ENCODE data around the gene IL6R.

DNA sequence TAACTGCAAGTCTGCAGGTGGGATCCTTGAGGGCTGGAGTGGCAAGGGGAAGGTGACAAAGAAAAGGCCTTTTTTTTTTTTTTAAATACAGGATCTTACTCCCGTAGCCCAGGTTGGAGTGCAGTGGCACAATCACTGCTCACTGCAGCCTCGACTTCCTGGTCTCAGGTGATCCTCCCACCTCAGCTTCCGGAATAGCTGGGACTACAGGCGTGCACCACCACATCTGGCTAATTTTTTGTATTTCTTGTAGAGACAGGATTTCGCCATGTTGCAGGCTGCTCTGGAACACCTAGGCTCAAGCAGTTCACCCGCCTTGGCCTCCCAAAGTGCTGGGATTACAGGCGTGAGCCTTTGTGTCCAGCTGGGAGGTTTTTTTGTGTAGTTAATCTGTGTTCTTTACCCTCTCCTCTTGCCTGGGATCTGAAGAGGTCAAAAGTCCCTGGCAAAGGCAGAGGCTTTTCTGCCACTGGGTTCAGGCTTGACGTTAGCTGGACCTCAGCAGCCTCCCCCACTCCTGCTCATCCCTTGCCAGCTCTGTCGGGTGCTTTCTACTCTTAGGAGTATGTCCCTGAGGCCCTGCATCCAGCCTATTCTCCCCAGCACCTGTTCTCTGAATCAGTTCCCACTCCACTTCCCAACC is 5.2 kb downstream of the IL6R start:
- TF ChIP-seq, protein P1, sequence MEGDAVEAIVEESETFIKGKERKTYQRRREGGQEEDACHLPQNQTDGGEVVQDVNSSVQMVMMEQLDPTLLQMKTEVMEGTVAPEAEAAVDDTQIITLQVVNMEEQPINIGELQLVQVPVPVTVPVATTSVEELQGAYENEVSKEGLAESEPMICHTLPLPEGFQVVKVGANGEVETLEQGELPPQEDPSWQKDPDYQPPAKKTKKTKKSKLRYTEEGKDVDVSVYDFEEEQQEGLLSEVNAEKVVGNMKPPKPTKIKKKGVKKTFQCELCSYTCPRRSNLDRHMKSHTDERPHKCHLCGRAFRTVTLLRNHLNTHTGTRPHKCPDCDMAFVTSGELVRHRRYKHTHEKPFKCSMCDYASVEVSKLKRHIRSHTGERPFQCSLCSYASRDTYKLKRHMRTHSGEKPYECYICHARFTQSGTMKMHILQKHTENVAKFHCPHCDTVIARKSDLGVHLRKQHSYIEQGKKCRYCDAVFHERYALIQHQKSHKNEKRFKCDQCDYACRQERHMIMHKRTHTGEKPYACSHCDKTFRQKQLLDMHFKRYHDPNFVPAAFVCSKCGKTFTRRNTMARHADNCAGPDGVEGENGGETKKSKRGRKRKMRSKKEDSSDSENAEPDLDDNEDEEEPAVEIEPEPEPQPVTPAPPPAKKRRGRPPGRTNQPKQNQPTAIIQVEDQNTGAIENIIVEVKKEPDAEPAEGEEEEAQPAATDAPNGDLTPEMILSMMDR (IDR thresholded peaks at IDR 0.05; ENCODE audit: poor library complexity), result no peak
- TF ChIP-seq EZH2phosphoT487 (IDR thresholded peaks at IDR 0.05; ENCODE audit: low read depth, severe bottlenecking, unreplicated experiment) (no peak), EZH2 (IDR thresholded peaks at IDR 0.05; ENCODE audit: borderline replicate concordance) (no peak)
